ENCODE measurements around the gene ATP2A3.
A peak's percentile ranks its signal among the peaks of the same experiment; 100 is the strongest.

Gene ATP2A3

DNA sequence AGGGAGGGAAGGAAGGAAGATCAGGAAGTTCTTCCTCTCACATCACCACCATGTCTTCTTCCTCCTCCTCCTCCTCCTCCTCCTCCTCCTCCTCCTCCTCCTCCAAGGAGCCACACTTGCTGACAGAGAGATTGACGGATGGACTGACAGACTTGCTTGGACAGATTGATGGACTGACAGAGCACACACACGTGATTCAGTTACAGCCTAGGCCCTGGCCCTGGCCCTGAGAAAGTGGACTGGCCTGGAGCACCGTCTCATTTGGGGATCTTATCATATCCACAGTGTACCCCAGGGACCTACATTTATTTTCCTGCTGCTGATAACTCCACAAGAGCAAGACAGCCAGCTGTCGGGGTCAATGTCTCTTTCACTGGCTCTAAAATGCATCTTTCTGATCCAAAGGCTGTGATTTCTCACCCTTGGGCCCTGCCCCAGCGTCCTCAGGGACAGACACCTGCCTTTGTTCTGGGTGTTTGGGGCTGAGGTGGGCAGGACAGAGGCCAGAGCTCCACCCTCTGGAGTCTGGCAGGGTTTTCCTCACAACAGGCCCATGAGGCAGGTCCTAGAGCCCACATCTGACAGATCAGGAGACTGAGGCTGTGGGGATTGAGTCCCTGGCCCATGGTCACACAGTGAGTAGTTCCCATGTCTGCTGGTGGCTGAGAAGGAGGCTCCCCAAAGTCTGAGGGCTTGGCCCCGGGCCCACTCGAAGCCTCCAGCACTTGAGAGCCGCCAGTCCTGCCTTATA, 45.7 kb downstream of the ATP2A3 start:
- H3K4me3 ChIP-seq (ENCODE audit: low read depth, low read length), result no peak overlapping the region
- DNase-seq (ENCODE audit: low read depth), result no peak

DNA sequence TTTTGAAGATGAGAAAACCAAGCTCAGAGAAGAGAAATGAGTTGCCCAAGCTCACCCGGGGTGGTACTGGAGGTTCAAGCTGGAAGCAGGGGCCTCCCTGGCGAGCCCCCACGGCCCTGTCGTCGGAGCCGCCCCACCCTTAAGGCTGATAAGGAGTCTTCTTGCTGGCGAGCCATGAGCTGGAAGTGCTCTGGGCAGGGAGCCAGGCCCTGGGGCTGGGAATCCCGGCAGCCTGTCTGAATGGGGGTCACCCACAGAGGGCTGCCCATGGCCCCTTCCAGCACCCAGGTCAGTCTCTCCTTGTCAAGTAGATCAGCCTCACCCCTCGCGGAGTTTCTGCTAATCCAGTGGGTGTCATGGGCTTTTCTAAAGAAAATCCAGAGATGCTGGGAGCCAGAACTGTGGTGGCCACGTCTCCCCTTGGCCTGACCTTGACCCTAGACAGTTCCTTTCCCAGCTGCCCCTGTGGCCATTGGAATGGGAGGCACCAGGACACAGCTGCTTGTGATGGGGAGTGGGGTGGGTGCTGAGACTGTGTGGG, 46.8 kb downstream of the ATP2A3 start:
- DNase-seq (ENCODE audit: low read depth), result no peak
- H3K4me3 ChIP-seq (ENCODE audit: low read depth, low read length), result no peak overlapping the region

DNA sequence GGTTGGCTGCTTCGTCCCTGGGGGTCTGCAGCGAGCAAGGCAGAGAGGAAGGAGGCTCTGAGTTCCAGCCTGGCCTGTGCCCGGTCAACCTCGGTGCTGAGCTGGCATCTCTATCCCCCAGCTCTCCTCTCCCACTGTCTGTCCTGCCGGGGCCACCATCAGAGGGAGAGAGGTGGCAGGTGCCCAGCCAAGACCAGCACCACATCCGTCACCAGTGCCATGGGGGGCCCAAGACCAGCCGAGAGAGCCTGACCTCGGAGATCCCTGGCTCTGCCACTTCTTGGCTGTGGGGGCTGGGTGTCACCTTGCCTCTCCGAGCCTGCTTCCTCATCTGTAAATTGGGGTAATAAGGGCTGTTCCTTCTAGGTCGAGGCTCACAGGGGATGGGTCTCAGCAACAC, 47.4 kb downstream of the ATP2A3 start:
- H3K4me3 ChIP-seq (ENCODE audit: low read depth, low read length), result no peak overlapping the region
- no peak for DNase-seq (ENCODE audit: low read depth)

DNA sequence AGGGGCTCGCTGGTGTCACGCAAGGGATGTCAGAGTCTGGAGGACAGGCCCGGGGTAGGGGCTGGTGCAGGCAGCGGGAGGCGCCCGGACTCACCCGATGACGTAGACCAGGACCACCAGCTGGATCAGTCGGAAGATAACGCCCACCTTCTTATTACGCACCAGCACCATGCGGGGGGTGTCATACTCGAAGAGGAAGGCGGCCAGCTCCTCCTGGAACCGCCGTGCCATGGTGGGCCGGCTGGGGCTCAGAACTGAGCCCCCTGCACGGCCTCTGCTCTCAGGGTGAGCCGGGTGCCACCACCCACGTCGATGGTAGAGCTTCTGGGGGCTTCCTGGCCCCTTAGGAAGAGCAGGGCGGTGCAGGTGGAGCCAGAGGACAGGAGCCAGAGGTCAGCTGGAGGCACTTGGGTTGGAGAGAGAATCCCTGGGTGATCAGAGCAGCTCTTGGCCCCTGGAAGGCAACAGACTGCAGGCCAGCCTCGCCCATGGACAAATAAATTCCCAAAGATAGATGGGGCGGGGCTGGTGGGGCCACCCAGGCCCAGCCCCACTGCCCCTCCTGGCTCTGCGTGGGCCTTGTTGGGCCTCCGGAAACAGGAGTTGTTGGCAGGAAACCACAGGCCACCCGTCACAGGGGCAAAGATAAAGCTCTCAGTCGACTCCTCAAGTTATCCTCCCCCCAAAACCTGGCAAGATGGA, 48.1 kb downstream of the ATP2A3 start, which contains the start of gene P2RX1:
TSS of gene P2RX1 (minus strand) at position 471 of the 702 bp plus-strand sequence. CDS start at position 231, 240 bp downstream.
- DNase-seq (ENCODE audit: low read depth), result no peak
- H3K4me3 ChIP-seq (ENCODE audit: low read depth, low read length), result no peak within 1 kb of the TSS

DNA sequence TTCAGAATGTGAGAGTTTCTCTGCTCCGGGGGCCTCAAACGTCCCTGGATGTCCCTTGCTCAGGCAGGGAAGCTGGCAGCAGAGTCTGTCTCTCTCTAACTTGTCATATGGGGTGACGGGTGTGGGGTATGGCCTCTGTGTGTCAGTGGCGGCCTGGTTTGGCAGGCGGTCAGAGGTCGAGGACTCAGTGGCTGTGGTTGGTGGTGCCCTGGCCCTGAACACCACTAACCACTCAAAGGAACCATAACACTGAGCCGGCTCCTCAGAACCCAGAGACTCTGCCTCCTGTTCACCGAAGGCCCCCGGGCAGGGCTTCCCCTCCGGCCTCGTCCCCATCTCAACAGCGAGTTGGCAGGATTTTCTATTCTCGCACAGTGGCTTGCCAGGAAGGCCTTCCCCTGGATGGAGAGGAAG, 48.6 kb downstream of the ATP2A3 start:
- no peak for DNase-seq (ENCODE audit: low read depth)
- no peak overlapping the region for H3K4me3 ChIP-seq (ENCODE audit: low read depth, low read length)

DNA sequence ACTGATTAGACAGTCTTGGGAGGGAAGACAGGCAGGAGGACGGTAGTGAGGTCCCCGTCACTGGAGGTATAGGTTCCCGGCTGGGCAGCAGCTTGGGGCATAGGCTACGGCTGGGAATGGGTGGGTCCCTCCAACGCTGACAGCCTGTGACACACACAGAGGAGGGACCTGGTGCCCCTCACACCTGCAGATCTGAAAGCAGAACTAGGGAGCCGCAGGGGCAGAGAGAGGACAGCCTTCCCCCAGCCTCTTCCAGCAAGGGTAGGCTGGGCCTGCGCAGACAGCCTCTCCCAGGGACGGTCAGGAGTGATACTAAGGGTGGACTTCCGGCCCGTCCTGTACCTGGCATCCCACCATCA, 49.9 kb downstream of the ATP2A3 start:
- DNase-seq (ENCODE audit: low read depth), result no peak

DNA sequence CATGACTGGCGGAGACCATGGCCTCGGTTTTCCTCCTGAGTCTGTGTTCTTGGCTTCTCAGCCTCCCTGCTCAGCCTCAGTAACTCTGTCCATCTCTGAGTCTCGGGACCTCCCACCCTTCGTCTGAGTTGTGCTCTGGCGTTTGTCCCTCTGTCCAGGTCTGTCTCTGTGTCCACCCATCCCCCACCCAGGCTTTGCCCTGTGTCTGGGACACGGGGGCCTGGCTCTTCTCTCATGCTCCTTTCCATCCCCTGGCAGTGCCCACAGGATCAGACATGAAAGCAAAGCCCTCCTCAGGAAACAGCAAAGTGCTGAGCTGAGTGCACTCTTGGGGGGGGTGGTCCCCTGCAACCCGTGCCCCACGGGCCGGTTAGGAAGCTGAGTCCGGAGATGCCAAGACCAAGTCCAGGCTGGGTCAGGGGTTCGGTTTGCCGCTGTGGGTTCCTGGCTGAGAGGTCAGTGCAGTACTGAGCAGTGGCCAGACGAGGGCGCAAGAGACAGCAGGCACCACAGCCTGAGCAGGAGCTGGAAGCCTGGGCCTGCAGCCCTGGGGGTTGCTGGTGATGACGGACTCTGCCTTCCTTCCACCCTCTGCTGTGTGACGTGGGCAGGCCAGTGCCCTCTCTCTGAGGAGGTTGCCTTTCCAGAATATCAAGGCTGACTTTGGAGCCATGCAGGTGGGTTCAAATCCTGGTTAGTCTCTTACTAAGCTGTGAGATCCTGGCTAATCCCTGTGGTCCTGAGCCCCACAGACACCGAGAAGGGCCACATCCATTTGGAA, 50.5 kb downstream of the ATP2A3 start:
- H3K4me3 ChIP-seq (ENCODE audit: low read depth, low read length), result no peak overlapping the region
- DNase-seq (ENCODE audit: low read depth), result peak; percentile 25

More for the DNA sequence above, 49.9 kb downstream of the ATP2A3 start:
- no peak overlapping the region for H3K4me3 ChIP-seq (ENCODE audit: low read depth, low read length)

DNA sequence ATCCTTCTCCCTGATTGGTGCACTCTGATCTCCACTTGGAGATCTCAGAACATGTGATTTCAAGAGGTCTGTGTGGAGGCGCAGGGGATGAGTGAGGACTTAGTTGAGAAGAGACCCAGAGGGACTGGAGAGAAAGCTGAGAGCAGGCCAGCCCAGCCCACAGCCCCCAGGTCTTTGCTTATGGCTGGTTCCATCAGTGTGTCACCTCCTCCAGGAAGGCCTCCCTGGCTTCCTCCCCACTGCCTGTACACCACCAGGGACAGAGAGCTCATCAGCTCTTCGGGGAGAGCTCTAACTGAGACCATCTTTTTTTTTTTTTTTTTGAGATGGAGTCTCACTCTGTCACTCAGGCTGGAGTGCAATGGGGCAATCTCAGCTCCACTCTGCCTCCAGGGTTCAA, 51.4 kb downstream of the ATP2A3 start:
- no peak overlapping the region for H3K4me3 ChIP-seq (ENCODE audit: low read depth, low read length)
- no peak for DNase-seq (ENCODE audit: low read depth)

DNA sequence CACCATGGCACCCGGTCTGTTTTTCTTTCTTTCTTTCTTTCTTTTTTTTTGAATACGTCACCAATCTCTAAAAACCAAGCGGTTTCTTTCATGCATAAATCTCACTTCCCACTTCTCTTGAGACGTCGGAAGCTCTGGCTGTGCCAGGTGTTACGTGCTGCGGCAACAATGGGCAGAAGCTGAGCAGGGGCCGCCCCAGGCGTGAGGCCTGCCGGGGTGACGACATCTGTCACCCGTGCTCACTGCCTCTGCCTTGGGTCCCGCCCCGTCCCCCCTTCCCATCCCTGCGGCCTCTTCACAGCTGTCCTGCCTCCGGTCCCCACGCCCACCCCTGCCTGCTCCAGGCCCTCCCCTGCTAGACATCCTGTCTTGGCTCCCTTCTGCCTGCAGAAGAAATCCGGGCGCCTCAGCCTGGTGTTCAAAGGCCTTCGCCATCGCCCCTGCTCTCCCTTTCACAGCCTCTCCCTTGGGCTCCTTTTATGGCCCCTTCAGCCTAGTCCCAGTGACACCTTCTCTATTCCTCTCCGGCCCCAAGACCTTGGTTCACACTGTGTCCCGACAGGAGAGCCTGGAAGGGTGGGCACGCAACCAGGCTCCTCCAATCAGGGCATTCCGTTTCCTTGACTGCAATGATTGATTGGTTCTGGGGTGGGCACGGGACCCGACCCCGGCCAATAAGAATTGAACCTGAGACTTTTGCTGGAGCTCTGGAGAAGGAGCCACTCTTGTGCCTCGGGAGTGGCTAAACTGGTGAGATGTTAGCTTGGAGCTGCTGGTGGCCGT, 52.8 kb downstream of the ATP2A3 start:
- no peak overlapping the region for H3K4me3 ChIP-seq (ENCODE audit: low read depth, low read length)
- no peak for DNase-seq (ENCODE audit: low read depth)

DNA sequence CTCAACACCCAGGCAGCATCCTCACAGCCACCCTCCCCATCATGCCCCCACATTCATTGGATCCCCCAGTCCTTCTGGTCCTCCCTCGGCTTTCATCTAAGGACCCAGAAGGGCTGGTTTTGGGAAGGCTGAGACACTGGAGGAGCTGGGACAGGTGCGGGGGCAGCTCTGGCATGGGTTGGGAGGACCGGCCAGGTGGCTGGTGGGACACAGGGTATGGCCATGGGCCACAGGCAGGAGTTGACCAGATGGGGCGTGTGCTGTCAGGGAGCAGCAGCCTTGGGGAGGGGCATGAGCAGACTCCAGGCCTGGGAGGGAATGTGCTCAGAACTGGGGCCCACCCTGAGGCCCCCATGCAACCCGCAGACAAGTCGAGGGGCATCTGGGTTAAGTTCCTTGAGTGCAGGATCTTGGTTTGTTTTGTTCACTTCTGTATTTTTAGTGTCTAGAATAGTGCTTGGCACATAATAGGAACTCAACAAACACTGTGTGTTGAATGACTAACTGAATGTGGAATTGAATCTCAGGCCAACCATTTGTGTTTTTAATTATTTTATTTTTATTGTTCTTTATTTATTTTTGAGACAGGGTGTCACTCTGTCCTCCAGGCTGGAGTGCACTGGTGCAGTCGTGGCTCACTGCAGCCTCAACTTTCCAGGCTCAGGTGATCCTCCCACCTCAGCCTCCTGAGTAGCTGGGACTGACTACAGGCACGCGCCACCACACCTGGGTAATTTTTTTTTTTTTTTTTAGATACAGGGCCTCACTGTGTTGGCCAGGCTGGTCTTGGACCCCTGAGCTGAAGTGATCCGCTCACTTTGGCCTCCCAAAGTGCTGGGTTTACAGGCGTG, 53.6 kb downstream of the ATP2A3 start:
- DNase-seq (ENCODE audit: low read depth), result no peak

DNA sequence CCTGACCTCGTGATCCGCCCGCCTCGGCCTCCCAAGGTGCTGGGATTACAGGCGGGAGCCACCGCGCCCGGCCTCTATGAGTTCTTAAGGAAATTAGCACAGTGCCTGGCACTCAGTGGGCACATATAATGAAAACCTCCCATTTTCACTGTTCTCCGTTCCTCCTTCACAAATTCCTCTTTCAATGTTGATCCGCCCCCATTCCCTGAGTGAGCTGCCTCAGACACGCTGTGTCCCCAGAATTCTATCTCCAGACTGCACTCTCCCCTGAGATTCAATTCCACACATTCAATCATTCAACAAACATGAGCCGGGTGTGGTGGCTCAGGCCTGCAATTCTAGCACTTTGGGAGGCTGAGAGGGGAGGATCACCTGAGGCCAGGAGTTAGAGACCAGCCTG, 55.0 kb downstream of the ATP2A3 start:
- no peak for DNase-seq (ENCODE audit: low read depth)

More for the DNA sequence above, 53.6 kb downstream of the ATP2A3 start:
- H3K4me3 ChIP-seq (ENCODE audit: low read depth, low read length), result no peak overlapping the region

DNA sequence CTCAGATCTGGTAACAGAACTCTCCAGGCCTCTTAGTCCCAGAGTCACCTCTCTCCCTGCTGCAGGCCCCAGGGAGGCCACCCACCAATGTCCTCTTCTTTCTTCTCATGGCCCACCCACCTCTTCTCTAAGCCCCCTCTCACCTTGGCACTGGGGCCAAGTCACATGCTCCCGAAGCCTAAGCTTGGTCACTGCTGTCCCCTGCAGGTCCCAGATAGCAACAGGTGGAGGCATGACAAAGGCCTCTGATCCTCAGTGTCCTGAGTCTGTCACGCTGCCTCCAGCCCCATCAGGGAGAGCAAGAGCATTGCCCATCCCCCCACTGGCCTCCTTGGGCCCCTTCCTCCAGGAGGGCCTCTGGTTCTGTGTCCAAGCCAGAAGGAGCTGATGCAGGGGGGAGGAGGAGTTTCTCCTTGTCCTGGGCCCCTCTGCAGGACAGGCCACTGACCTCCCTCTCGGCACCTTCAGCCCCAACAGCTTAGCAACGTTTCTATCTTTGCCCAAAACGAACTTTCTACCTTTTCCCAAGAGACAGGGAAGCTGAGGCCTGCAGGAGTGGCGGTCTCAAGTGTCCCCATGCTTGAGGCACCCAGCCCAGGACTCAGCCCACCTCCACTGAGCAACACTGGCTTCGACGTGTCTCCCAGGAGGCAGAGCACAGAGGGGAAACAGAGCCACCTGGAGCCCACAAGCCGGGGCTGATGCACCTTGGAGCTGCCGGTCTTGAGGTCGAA, 56.6 kb downstream of the ATP2A3 start:
- no peak for DNase-seq (ENCODE audit: low read depth)
- no peak overlapping the region for H3K4me3 ChIP-seq (ENCODE audit: low read depth, low read length)

More for the DNA sequence above, 55.0 kb downstream of the ATP2A3 start:
- no peak overlapping the region for H3K4me3 ChIP-seq (ENCODE audit: low read depth, low read length)

DNA sequence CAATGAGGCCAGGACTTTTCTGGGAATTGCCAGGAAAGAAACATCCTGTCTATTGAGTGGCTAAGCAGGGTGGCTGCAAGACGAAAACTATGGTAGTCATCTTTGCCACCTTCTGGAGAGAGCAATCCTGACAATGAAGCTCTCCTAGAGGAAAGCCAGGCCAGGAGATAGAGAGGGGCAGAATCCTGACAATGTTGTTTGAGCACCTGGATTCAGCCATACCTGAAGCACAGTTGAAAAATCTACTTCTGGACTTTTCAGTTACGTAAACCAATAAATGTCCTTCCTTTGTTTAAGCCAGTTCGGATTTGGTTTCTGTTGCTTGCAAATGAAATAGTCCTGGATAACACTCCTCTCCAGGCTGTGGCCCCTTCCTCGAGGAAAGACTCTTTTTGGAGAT, 57.4 kb downstream of the ATP2A3 start:
- DNase-seq (ENCODE audit: low read depth), result no peak
- H3K4me3 ChIP-seq (ENCODE audit: low read depth, low read length), result no peak overlapping the region

DNA sequence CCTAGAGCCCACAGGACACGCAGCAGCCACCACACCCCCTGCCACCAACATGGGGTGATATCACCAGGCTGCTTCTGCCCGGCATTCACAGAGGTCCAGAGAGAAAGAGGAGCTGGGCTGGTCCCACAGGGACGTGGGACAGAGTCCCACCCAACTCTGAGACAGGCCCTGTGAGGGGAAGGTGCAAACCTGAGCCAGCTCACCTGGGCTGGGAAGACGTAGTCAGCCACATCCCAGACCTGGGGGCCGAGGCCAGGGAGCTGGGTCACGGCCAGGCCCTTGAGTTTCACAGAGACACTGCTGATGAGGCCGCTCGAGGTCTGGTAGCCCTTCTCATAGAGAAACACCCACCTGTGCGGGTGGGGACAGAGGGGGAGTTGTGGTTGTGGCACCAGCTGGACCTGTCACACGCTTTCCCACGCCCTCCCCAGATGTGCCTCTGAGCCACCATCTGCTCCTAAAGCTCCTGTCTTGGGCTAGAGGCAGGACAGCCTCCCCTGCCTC, 59.2 kb downstream of the ATP2A3 start:
- H3K4me3 ChIP-seq (ENCODE audit: low read depth, low read length), result no peak overlapping the region
- DNase-seq (ENCODE audit: low read depth), result no peak

DNA sequence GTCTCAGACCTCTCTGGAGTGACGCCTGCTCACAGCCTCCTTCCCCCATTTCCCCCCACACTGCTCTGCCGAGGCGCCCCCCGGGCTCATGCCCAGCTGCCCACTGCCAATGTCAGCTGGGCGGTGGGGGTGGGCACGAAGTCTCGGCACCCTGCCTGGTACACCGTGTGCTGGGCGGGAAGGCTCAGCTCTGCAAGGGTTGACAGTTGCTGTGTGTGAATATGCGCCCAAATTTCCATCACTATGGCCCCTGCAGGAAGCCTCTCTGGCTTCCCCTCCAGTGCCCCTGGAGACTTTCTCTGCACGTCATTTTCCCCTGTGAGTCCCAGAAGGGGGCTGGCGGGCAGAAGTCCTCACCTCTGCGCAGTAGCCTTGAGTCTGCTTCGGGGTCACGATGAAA, 59.7 kb downstream of the ATP2A3 start:
- H3K4me3 ChIP-seq (ENCODE audit: low read depth, low read length), result no peak overlapping the region
- DNase-seq (ENCODE audit: low read depth), result no peak

DNA sequence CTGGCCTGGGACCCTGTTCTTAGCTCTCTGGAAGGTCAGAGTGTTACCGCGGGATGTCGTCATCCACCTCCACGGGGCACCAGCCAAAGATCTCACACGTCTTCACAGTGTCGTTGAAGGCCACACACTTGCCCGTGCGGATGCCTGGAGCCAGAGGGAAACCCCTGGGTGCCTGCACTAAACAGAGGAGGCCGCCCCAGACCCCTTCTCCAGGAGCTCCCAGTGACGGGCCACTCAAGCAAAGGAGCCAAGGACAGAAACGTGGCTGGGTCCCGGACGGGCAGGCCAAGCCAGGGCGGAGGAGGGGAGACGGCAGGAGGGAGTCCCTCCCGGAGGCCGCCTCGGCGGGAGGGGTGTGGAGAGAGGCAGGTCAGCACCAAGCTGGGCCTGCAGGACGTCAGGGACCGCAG, 60.4 kb downstream of the ATP2A3 start:
- H3K4me3 ChIP-seq (ENCODE audit: low read depth, low read length), result no peak overlapping the region

DNA sequence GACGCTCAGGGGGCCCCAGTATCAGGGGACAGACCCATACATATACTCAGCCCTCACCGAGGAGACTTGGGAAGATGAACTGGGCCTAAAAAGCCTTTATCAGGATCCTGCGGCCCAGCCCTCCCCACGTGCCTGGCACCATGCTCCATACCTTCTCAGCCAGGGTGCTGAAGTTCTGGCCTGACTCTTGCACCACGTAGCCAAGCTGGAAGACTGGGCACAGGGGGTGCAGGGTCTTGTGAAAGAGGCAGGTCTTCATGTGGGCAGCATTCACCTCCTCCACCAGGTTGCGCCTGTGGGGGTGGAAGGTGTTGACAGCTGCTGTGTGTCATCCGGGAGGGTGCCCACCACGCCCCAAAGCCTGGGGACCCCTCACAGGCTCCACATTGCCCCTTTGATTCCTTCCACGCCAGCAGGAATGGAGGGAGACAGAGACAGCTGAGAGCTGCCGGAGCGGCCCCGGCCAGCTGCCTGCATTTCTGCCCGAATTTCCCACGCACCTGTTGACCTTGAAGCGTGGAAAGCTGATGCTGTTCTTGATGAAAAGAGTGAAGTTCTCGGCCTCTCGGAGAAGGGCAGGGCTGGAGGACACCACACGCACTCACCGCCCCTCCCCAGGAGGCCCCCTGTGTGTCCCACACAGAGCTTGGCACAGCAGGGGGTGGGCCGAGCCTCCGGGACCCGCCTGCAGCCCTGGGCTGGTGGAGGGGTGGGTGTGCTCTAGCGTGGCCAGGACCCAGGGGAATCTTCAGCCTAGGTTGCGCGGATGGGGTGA, 61.0 kb downstream of the ATP2A3 start:
- no peak overlapping the region for H3K4me3 ChIP-seq (ENCODE audit: low read depth, low read length)
- no peak for DNase-seq (ENCODE audit: low read depth)

More for the DNA sequence above, 60.4 kb downstream of the ATP2A3 start:
- no peak for DNase-seq (ENCODE audit: low read depth)

All from skeletal muscle cell (primary cell).